Measurements from ENCODE around the gene CGREF1.

The CGREF1 gene

GRCh38 chr2:27093430-27094352 lies 25.2 kb downstream of the CGREF1 start:
- in situ Hi-C loops (cut with MboI; ENCODE audit: low sequenced_read_pairs, unreplicated experiment), result loop anchor here (10.0 kb wide), 1 partner anchor 101 kb away; no protein-coding TSS in a partner anchor
- TF ChIP-seq, protein P1, sequence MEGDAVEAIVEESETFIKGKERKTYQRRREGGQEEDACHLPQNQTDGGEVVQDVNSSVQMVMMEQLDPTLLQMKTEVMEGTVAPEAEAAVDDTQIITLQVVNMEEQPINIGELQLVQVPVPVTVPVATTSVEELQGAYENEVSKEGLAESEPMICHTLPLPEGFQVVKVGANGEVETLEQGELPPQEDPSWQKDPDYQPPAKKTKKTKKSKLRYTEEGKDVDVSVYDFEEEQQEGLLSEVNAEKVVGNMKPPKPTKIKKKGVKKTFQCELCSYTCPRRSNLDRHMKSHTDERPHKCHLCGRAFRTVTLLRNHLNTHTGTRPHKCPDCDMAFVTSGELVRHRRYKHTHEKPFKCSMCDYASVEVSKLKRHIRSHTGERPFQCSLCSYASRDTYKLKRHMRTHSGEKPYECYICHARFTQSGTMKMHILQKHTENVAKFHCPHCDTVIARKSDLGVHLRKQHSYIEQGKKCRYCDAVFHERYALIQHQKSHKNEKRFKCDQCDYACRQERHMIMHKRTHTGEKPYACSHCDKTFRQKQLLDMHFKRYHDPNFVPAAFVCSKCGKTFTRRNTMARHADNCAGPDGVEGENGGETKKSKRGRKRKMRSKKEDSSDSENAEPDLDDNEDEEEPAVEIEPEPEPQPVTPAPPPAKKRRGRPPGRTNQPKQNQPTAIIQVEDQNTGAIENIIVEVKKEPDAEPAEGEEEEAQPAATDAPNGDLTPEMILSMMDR (IDR thresholded peaks at IDR 0.05; ENCODE audit: borderline replicate concordance, control extremely low read depth, extremely low read depth, insufficient read depth, missing control alignments), result no peak
- no peak for DNase-seq (ENCODE audit: low spot score)

DNA sequence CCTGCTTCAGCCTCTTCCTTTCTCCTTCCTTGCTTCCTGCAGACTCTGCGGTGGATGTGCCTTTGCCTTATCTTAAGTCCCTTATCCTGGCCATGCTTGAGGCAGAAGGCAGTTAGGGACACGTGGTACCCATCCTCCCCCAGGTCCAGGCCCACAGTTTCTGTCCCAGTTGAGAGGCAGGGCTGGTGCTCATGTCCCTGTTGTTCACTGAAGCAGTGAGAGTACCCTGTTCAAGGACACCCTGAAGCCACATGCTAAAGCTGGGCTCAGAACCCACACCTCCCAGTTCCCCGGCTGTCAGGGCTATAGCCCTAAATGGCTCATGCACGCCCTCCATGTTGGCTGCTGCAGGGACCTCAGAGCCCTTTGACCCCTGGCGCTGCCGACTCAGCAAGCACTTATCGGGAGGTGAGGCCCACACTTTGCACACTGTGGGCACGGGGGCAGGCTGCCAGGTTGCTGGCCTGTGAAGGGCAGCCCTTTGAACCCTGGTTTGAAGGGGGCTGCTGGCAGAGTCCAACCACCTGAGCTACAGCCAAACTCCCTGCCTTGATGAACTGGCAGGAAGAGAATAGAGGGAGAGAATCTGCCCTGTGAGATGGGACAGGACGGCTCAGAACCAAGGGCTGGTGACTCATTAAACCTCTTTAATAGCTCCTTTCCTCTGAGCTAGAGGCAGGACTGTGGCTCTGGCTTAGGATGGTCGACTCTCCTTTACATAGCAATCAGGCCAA lies 26.1 kb downstream of the CGREF1 start:
- in situ Hi-C loops (cut with MboI; ENCODE audit: low sequenced_read_pairs, unreplicated experiment), result loop anchor here (10.0 kb wide), 1 partner anchor 102 kb away; no protein-coding TSS in a partner anchor
- TF ChIP-seq, protein P1 (IDR thresholded peaks at IDR 0.05; ENCODE audit: borderline replicate concordance, control extremely low read depth, extremely low read depth, insufficient read depth, missing control alignments), result no peak
- DNase-seq (ENCODE audit: low spot score), result no peak

- TF ChIP-seq, protein P1 (IDR thresholded peaks at IDR 0.05; ENCODE audit: borderline replicate concordance, control extremely low read depth, extremely low read depth, insufficient read depth, missing control alignments), result no peak
- no peak for DNase-seq (ENCODE audit: low spot score)
- in situ Hi-C loops (cut with MboI; ENCODE audit: low sequenced_read_pairs, unreplicated experiment), result loop anchor here (10.0 kb wide), 1 partner anchor 103 kb away; no protein-coding TSS in a partner anchor
These were observed 26.9 kb downstream of the CGREF1 start for GRCh38 chr2:27091746-27092695.

DNA sequence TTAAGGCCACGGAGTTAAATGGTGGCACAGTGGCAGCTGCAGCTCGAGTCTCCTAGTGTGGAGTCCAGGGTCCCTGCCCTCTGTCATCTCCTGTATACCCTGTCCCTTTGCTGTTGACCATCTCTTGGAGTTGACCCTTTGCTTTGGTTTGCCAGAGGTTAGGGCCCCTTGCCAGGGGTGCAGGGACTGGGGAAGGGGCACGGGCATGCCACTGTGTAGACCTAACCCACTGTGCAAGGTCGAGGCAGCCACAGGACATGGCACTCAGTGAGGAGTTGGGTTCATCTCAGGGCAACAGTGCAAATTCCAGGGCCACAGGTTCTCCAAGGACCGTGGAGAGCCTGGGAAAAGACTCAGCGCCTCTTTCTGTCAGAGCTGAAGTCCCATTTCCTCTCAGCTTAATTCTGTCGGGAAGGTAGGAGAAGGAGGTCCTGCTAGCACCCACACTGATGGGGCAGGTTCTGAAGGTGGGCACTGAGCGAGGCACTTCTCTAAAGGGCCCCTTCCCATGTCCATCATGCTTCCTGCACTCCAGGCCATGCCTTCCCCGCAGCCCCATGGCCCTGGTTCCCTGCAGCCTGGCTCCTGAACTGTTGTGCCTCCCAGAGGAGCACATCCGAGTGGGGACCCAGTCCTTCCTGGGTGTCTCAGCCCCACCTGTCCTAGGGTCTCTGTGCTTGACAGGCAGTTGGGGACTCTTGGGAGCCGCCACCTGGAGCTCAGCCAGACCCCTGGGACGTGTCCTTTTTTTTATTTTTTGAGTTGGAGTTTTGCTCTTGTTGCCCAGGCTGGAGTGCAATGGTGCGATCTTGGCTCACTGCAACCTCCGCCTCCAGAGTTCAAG lies 29.6 kb downstream of the CGREF1 start:
- TF ChIP-seq, protein P1 (IDR thresholded peaks at IDR 0.05; ENCODE audit: borderline replicate concordance, control extremely low read depth, extremely low read depth, insufficient read depth, missing control alignments), result no peak
- in situ Hi-C loops (cut with MboI; ENCODE audit: low sequenced_read_pairs, unreplicated experiment), result no loop called here
- DNase-seq (ENCODE audit: low spot score), result no peak

GRCh38 chr2:27088634-27089033 lies 30.3 kb downstream of the CGREF1 start:
- no peak for DNase-seq (ENCODE audit: low spot score)
- in situ Hi-C loops (cut with MboI; ENCODE audit: low sequenced_read_pairs, unreplicated experiment), result no loop called here
- TF ChIP-seq, protein P1 (IDR thresholded peaks at IDR 0.05; ENCODE audit: borderline replicate concordance, control extremely low read depth, extremely low read depth, insufficient read depth, missing control alignments), result no peak

Measured in GM13976 (cell line).